H1 (cell line): ENCODE data around the gene RIMKLA. TPM values are rescaled to one million over a fixed set of nuclear protein-coding genes. Genes with fewer than 3 reads are reported as not detected.

Source experiments
- CTCF ChIA-PET: fragments of 300-600 bp; sonication (Branson Sonifier 250); formaldehyde crosslinking; loops from one replicate; lab custom pipeline; 2021; ENCODE audit not compliant: partially characterized antibody; lab: Charles Lee
- POLR2A ChIA-PET: fragments of 300-600 bp; sonication (Branson Sonifier 250); formaldehyde crosslinking; loops from one replicate; lab custom pipeline; 2021; ENCODE audit warnings: inconsistent platforms; ENCODE audit not compliant: partially characterized antibody; lab: Charles Lee
- DNase-seq, 2 experiments: peaks; one replicate each; pipeline versions ENCODE4 v3.0.0 to v3.0.0-alpha.2; 2010 to 2022; ENCODE audit warnings: low spot score in 2 of 2, low read depth in 1 of 2, mixed read lengths in 1 of 2
- FAIRE-seq: peaks from 2 replicates; lab custom pipeline; 2011; peaks lifted over from hg19 to GRCh38; lab: Jason Lieb, UNC
- H2AFZ ChIP-seq: 2 replicates; pipeline ENCODE4 v1.8.1; 2012; ENCODE audit warnings: low read length, inconsistent platforms
- H2AK5ac ChIP-seq: 2 replicates; pipeline ENCODE4 v1.6.1; 2013; ENCODE audit warnings: low read depth, low read length
- H2BK120ac ChIP-seq: replicated peaks from 2 replicates; pipeline ENCODE3; 2013; ENCODE audit warnings: low read depth, low read length, inconsistent platforms
- H2BK12ac ChIP-seq: 2 replicates; pipeline ENCODE4 v1.6.1; 2013; ENCODE audit warnings: low read depth, low read length
- H2BK15ac ChIP-seq: 2 replicates; pipeline ENCODE4 v1.6.1; 2013; ENCODE audit warnings: low read length
- H2BK20ac ChIP-seq: 2 replicates; pipeline ENCODE4 v1.6.1; 2013; ENCODE audit warnings: low read length
- H2BK5ac ChIP-seq: 2 replicates; pipeline ENCODE4 v1.6.1; 2013; ENCODE audit warnings: low read depth, low read length
- H3K14ac ChIP-seq: 2 replicates; pipeline ENCODE4 v1.6.1; 2013; ENCODE audit warnings: inconsistent platforms; ENCODE audit not compliant: insufficient read length
- H3K18ac ChIP-seq: 2 replicates; pipeline ENCODE4 v1.6.1; 2013; ENCODE audit warnings: low read length; ENCODE audit errors: extremely low read depth
- H3K23ac ChIP-seq: 2 replicates; pipeline ENCODE4 v1.6.1; 2013; ENCODE audit warnings: inconsistent platforms; ENCODE audit not compliant: insufficient read length
- H3K23me2 ChIP-seq: 2 replicates; pipeline ENCODE4 v1.6.1; 2013; ENCODE audit warnings: low read depth, low read length
- H3K27ac ChIP-seq: 2 replicates; pipeline ENCODE4 v1.6.1; 2011; ENCODE audit warnings: low read depth, low read length, inconsistent platforms
- H3K27me3 ChIP-seq, 4 experiments: replicated peaks in 1 of 4; 1 replicate in 1 of 4; 2 replicates in 3 of 4; pipeline versions ENCODE4 v1.6.1 to v1.8.1; 2011 to 2013; ENCODE audit warnings: low read length in 3 of 4, mild to moderate bottlenecking in 3 of 4, inconsistent platforms in 2 of 4, mixed read lengths in 2 of 4, moderate library complexity in 1 of 4; ENCODE audit not compliant: control insufficient read depth in 3 of 4, insufficient read depth in 3 of 4; ENCODE audit errors: extremely low read depth in 1 of 4
- H3K36me3 ChIP-seq, 4 experiments: 2 replicates each; pipeline versions ENCODE4 v1.6.1 to v1.8.1; 2011 to 2013; ENCODE audit warnings: mild to moderate bottlenecking in 4 of 4, low read length in 3 of 4, moderate library complexity in 2 of 4, control low read depth in 1 of 4, inconsistent platforms in 1 of 4; ENCODE audit not compliant: insufficient read depth in 4 of 4, control insufficient read depth in 2 of 4
- H3K4ac ChIP-seq: replicated peaks from 2 replicates; pipeline ENCODE3; 2013; ENCODE audit warnings: low read length, low read depth, mixed read lengths, inconsistent platforms; ENCODE audit not compliant: insufficient read length
- H3K4me1 ChIP-seq, 4 experiments: replicated peaks in 1 of 4; 1 replicate in 1 of 4; 2 replicates in 3 of 4; pipeline versions ENCODE4 v1.6.1 to v1.8.1; 2011 to 2013; ENCODE audit warnings: low read length in 3 of 4, inconsistent platforms in 2 of 4, mixed read lengths in 1 of 4; ENCODE audit not compliant: insufficient read depth in 4 of 4, control insufficient read depth in 3 of 4
- H3K4me2 ChIP-seq, 2 experiments: 2 replicates each; pipeline versions ENCODE4 v1.6.1 to v1.8.1; 2011 to 2013; ENCODE audit warnings: low read depth in 2 of 2, low read length in 2 of 2, control low read depth in 1 of 2, inconsistent platforms in 1 of 2, mild to moderate bottlenecking in 1 of 2; ENCODE audit not compliant: insufficient read depth in 1 of 2
- H3K4me3 ChIP-seq, 4 experiments: fragments of 200-600, 300-600 bp in 1 of 4; sonication (generic), shearing (Covaris generic), sonication (Bioruptor Twin) in 1 of 4; 2 replicates each; pipeline versions ENCODE4 v1.5.1 to v1.8.1; 2011 to 2016; ENCODE audit warnings: low read length in 4 of 4, low read depth in 3 of 4, control low read depth in 2 of 4, inconsistent platforms in 2 of 4, mild to moderate bottlenecking in 2 of 4, mixed read lengths in 1 of 4, moderate library complexity in 1 of 4; ENCODE audit not compliant: insufficient read depth in 2 of 4; ENCODE audit errors: extremely low read depth in 1 of 4
- H3K56ac ChIP-seq: replicated peaks from 2 replicates; pipeline ENCODE3; 2013; ENCODE audit warnings: low read depth, mild to moderate bottlenecking, mixed read lengths, low read length, inconsistent platforms; ENCODE audit not compliant: insufficient read length
- H3K79me1 ChIP-seq: 2 replicates; pipeline ENCODE4 v1.6.1; 2013; ENCODE audit warnings: low read depth, low read length, control low read depth
- H3K79me2 ChIP-seq, 2 experiments: 2 replicates each; pipeline versions ENCODE4 v1.6.1 to v1.8.1; 2012 to 2013; ENCODE audit warnings: low read length in 2 of 2, mild to moderate bottlenecking in 2 of 2, inconsistent platforms in 1 of 2; ENCODE audit not compliant: insufficient read depth in 2 of 2, control insufficient read depth in 1 of 2
- H3K9ac ChIP-seq, 4 experiments: replicated peaks in 1 of 4; 1 replicate in 1 of 4; 2 replicates in 3 of 4; pipeline versions ENCODE4 v1.6.1 to v1.8.1; 2011 to 2013; ENCODE audit warnings: low read depth in 3 of 4, low read length in 3 of 4, control low read depth in 2 of 4, mild to moderate bottlenecking in 2 of 4, moderate library complexity in 2 of 4, inconsistent platforms in 1 of 4; ENCODE audit errors: extremely low read depth in 1 of 4
- H3K9me3 ChIP-seq, 2 experiments: 2 replicates each; pipeline versions ENCODE4 v1.6.1 to v1.8.1; 2012 to 2013; ENCODE audit warnings: mild to moderate bottlenecking in 2 of 2, moderate library complexity in 2 of 2, control low read depth in 1 of 2, inconsistent platforms in 1 of 2, low read depth in 1 of 2, low read length in 1 of 2, mixed read lengths in 1 of 2; ENCODE audit not compliant: insufficient read depth in 2 of 2
- H4K20me1 ChIP-seq, 2 experiments: replicated peaks in 1 of 2; 2 replicates each; pipeline versions ENCODE3 to v1.8.1; 2011 to 2013; ENCODE audit warnings: inconsistent platforms in 2 of 2, low read length in 2 of 2, mild to moderate bottlenecking in 1 of 2; ENCODE audit not compliant: insufficient read depth in 2 of 2, control insufficient read depth in 1 of 2
- H4K5ac ChIP-seq: 2 replicates; pipeline ENCODE4 v1.6.1; 2013; ENCODE audit warnings: low read length, low read depth, mixed read lengths, inconsistent platforms; ENCODE audit not compliant: insufficient read length
- H4K8ac ChIP-seq: 2 replicates; pipeline ENCODE4 v1.8.0; 2013; ENCODE audit warnings: mild to moderate bottlenecking, moderate library complexity, low read length, inconsistent platforms; ENCODE audit not compliant: insufficient read depth; ENCODE audit errors: extremely low read depth
- H4K91ac ChIP-seq: replicated peaks from 2 replicates; pipeline ENCODE3; 2013; ENCODE audit warnings: low read length, mixed read lengths, inconsistent platforms; ENCODE audit not compliant: insufficient read length
- ASH2L ChIP-seq: fragments of 200-600, 300-600 bp; sonication (generic); IDR thresholded peaks from one replicate; pipeline ENCODE4 v1.7.1; 2017; ENCODE audit warnings: low read length
- CEBPB ChIP-seq: IDR thresholded peaks from 2 replicates; pipeline ENCODE4 v1.6.1; 2012; ENCODE audit warnings: low read depth, low read length
- EP300 ChIP-seq, 2 experiments: IDR thresholded peaks; 1 replicate in 1 of 2; 2 replicates in 1 of 2; pipeline ENCODE4 v1.6.1; 2011 to 2012; ENCODE audit warnings: low read depth in 2 of 2, low read length in 2 of 2, mild to moderate bottlenecking in 2 of 2, borderline replicate concordance in 1 of 2, inconsistent platforms in 1 of 2, moderate library complexity in 1 of 2
- FOSL1 ChIP-seq: IDR thresholded peaks from 2 replicates; pipeline ENCODE4 v1.6.1; 2011; ENCODE audit warnings: mild to moderate bottlenecking, low read depth, low read length, moderate library complexity; ENCODE audit not compliant: insufficient read depth
- RXRA ChIP-seq: IDR thresholded peaks from 2 replicates; pipeline ENCODE4 v1.6.1; 2011; ENCODE audit warnings: low read depth, mild to moderate bottlenecking, low read length, moderate library complexity; ENCODE audit not compliant: insufficient read depth
- TAF1 ChIP-seq: IDR thresholded peaks from 2 replicates; pipeline ENCODE4 v1.6.1; 2011; ENCODE audit warnings: mild to moderate bottlenecking, low read depth, low read length
- ZNF274 ChIP-seq: IDR thresholded peaks from 2 replicates; pipeline ENCODE4 v1.7.0; 2012; ENCODE audit warnings: low read length, borderline replicate concordance; ENCODE audit errors: extremely low read depth
- WGBS, 2 experiments: shearing (Covaris generic) in 1 of 2; methylation state at CpG; one replicate each; pipeline versions ENCODE4 v1.1.6 to v1.1.7; 2013 to 2015; ENCODE audit warnings: low lambda C conversion rate in 2 of 2, mixed read lengths in 2 of 2, inconsistent platforms in 1 of 2, low coverage in 1 of 2, missing lambda C conversion rate in 1 of 2; ENCODE audit not compliant: insufficient replicate concordance in 2 of 2, insufficient coverage in 1 of 2, insufficient read length in 1 of 2; ENCODE audit errors: extremely low coverage in 1 of 2, missing lambda C conversion rate in 1 of 2; 5-methylcytosine and 5-hydroxymethylcytosine counted together
- polyA plus RNA-seq, 7 experiments: library from polyadenylated mRNA; depleted of rRNA in 3 of 7; stranded (reverse) in 5 of 7; unstranded in 2 of 7; fragments of >200 nt in 5 of 7; fragments of 200-250 nt in 2 of 7; gene quantifications; 1 replicate in 5 of 7; 2 replicates in 1 of 7; 4 replicates in 1 of 7; pipeline versions ENCODE4 v1.2.1 to v1.2.3, GENCODE V29; 2011 to 2013; ENCODE audit warnings: missing spikeins in 2 of 7, mixed read lengths in 2 of 7
- total RNA-seq: library from RNA; stranded (reverse); fragmentation: NEBNext Ultra II Directional; extraction: Animal tissue kit (Norgen Biotek cat#: 25700); gene quantifications from 2 replicates; pipeline ENCODE4 v1.2.1, GENCODE V29; 2021
- TF ChIP-seq, protein P1 (sequence below): IDR thresholded peaks from 2 replicates; pipeline ENCODE4 v1.6.1; 2012; ENCODE audit warnings: inconsistent platforms

Gene RIMKLA
- total and polyA plus RNA-seq, 2 of the 8 experiments (the other 6 are each of a cell fraction or from before 2014, with no cell fraction given), result 3.2 to 5.8 TPM

DNA sequence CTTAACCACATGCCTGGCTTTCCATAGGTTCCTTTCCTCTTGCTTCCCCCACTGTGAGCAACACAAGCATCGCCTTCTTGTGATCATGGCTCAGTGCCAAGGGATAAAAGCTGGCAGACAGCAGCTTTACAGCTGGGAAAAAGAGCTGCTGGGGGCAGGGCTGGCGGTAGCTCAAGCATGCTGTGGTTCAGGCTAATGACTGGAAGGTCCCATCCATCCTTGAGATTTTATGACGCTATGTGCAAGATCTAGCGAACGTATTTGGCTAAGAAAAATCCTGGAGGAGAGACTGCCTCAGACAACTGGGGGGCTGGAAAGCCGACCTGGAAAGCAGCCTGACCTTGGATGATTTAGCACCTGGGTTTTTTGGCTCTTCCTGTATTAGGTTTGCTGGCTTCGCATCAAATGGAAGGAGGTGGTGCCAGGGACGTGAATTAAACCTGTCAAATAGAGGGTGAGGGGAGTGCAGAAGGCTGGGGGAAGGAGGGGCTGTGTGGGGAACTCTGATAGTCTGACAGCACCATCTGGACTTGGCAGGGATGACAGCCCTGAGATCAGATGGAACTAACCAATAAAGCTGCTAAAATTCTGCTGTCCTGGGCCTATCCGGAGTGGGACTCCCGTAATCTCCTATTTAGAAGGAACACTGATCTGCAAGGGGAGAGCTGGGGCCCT, 40.5 kb downstream of the RIMKLA start:
- Histone ChIP-seq H4K91ac (no peak overlapping the region), H4K5ac (no peak overlapping the region), H2BK12ac (no peak overlapping the region), H3K23me2 (no peaks in the 10 kb centered on the region), H3K36me3 (no peaks in the 10 kb centered on the region), H3K14ac (no peak overlapping the region), H2AFZ (no peak overlapping the region), H3K56ac (no peak overlapping the region), H3K4me1 (peaks cover 0 to 10% (median 4%) of the 10 kb centered on the region in 4 experiments; a peak in 3 of 7 replicates), H2BK120ac (no peak overlapping the region), H4K20me1 (no peaks in the 10 kb centered on the region), H2AK5ac (no peak overlapping the region), H3K79me1 (no peaks in the 10 kb centered on the region), H2BK15ac (no peak overlapping the region), H3K27me3 (no peaks in the 10 kb centered on the region), H3K4ac (no peak overlapping the region), H3K27ac (no peak overlapping the region), H2BK5ac (no peak overlapping the region), H4K8ac (peak overlapping the region; percentile 29; the same call in 1 of the 2 replicates), H3K9me3 (no peaks in the 10 kb centered on the region), H3K4me3 (no peak overlapping the region), H3K18ac (no peak overlapping the region), H3K4me2 (no peak overlapping the region), H3K9ac (no peak overlapping the region), H3K23ac (no peak overlapping the region), H2BK20ac (no peak overlapping the region), H3K79me2 (no peaks in the 10 kb centered on the region)
- ChIA-PET POLR2A (interaction anchor here (1.3 kb wide), 1 partner anchor 302 kb away, joined by 3 read pairs; no protein-coding TSS in a partner anchor), CTCF (interaction anchor here (0.6 kb wide), 1 partner anchor 1917 kb away, joined by 3 read pairs; no protein-coding TSS in a partner anchor)
- WGBS, 2 experiments, result 90% methylated on average over 10 of the region's 10 CpGs; no CpG with 5 or more reads in 1 of the 2 experiments
- FAIRE-seq (no peak), DNase-seq (no peak)
- no peak for TF ChIP-seq EP300 (IDR thresholded peaks at IDR 0.05; ENCODE audit: borderline replicate concordance in 1 of 2, low read depth in 2 of 2, low read length in 2 of 2)
- TF ChIP-seq FOSL1, result no peak
- TF ChIP-seq, protein P1, sequence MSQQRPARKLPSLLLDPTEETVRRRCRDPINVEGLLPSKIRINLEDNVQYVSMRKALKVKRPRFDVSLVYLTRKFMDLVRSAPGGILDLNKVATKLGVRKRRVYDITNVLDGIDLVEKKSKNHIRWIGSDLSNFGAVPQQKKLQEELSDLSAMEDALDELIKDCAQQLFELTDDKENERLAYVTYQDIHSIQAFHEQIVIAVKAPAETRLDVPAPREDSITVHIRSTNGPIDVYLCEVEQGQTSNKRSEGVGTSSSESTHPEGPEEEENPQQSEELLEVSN, result no peak
- TF ChIP-seq CEBPB, result no peak
- TF ChIP-seq RXRA, result no peak
- no peak for TF ChIP-seq ZNF274
- no peak for TF ChIP-seq TAF1
- TF ChIP-seq ASH2L, result no peak
